ENCODE data around the gene ACER1.
"Not testable (repeated sequence)": the region's sequence is repeated elsewhere in the genome, so short reads cannot be mapped to it uniquely, and the experiment has no call there.

Gene ACER1
- 0 to 0.03 (median 0) reads per million in 18 experiments for total RNA-seq

GRCh38 chr19:6333439-6333838 is at the start of gene ACER1:
TSS of gene ACER1 (minus strand) at chr19:6333612. CDS start at chr19:6333551, 61 bp downstream.
- no peak for DNase-seq

- DNase-seq: no peak
These were observed 49.8 kb upstream of the ACER1 start for GRCh38 chr19:6383188-6383587.

GRCh38 chr19:6381030-6381750 is 47.8 kb upstream of the ACER1 start:
- DNase-seq: no peak

GRCh38 chr19:6379744-6380143 is 46.3 kb upstream of the ACER1 start:
- DNase-seq: no peak

- no peak for DNase-seq
These were observed 45.1 kb upstream of the ACER1 start for GRCh38 chr19:6378486-6378885.

GRCh38 chr19:6378041-6378440 is 44.6 kb upstream of the ACER1 start:
- no peak for DNase-seq

- no peak for DNase-seq
These were observed 43.2 kb upstream of the ACER1 start for GRCh38 chr19:6376512-6377190.

GRCh38 chr19:6375411-6376010 is 42.1 kb upstream of the ACER1 start, which contains the start of gene PSPN:
TSS of gene PSPN (minus strand) at chr19:6375933. CDS start at chr19:6375849, 84 bp downstream.
- DNase-seq: no peak

GRCh38 chr19:6374711-6375410 is 41.4 kb upstream of the ACER1 start:
- DNase-seq: no peak

GRCh38 chr19:6374161-6374709 is 40.8 kb upstream of the ACER1 start:
- DNase-seq: no peak

- DNase-seq: no peak
These were observed 40.3 kb upstream of the ACER1 start for GRCh38 chr19:6373813-6374108.

GRCh38 chr19:6373096-6373812 is 39.8 kb upstream of the ACER1 start:
- peak; percentile 98 for DNase-seq

GRCh38 chr19:6372594-6373095 is 39.2 kb upstream of the ACER1 start, which contains the start of gene ALKBH7:
TSS of gene ALKBH7 (plus strand) at chr19:6372794. CDS start at chr19:6372821, 27 bp downstream.
- DNase-seq: peak; percentile 100

- DNase-seq: no peak
These were observed 30.9 kb upstream of the ACER1 start for GRCh38 chr19:6364353-6364752.

- no peak for DNase-seq
These were observed 29.0 kb upstream of the ACER1 start for GRCh38 chr19:6362351-6362801.

GRCh38 chr19:6362027-6362350 is 28.6 kb upstream of the ACER1 start:
- DNase-seq: no peak

- not testable (repeated sequence) for DNase-seq
These were observed 27.4 kb upstream of the ACER1 start for GRCh38 chr19:6360857-6361216.

GRCh38 chr19:6360445-6360844 is 27.0 kb upstream of the ACER1 start:
- not testable (repeated sequence) for DNase-seq

GRCh38 chr19:6359568-6360341 is 26.3 kb upstream of the ACER1 start:
- DNase-seq: no peak

- DNase-seq: no peak
These were observed 24.6 kb upstream of the ACER1 start for GRCh38 chr19:6358003-6358402.

- no peak for DNase-seq
These were observed 23.8 kb upstream of the ACER1 start for GRCh38 chr19:6357174-6357573.
